HepG2 (cell line): ENCODE data around the gene PKD1L1. TPM values are rescaled to one million over a fixed set of nuclear protein-coding genes. Genes with fewer than 3 reads are reported as not detected.
A peak's percentile ranks its signal among the peaks of the same experiment; 100 is the strongest.

ENCODE experiments used
- ATAC-seq: fragments of 200-7000 bp; cut with Tn5 transposase; 3 replicates; pipeline ENCODE4 v1.9.1; 2020; ENCODE audit warnings: mild to moderate bottlenecking, moderate library complexity
- BruUV-seq: library from RNA; stranded (reverse); fragments of 400-500 nt; replicated peaks from 2 replicates; lab custom pipeline; 2021; lab: Mats Ljungman, UMichigan
- CTCF ChIA-PET: fragments of 300-600 bp; formaldehyde crosslinking; extraction: SDS; loops from one replicate; lab custom pipeline; 2021; ENCODE audit warnings: low total read pairs, inconsistent platforms, low intra/inter-chr PET ratio; lab: Yijun Ruan, JAX
- POLR2A ChIA-PET: fragments of 350-600 bp; sonication (Branson Sonifier 250); formaldehyde crosslinking; loops from one replicate; lab custom pipeline; 2020; ENCODE audit warnings: antibody characterized with exemption, inconsistent platforms; lab: Yijun Ruan, JAX
- DNase-seq: peaks from one replicate; pipeline ENCODE4 v3.0.0-alpha.2; 2015; ENCODE audit warnings: low spot score
- FAIRE-seq: peaks from 3 replicates; lab custom pipeline; 2011; peaks lifted over from hg19 to GRCh38; lab: Jason Lieb, UNC
- H2AFZ ChIP-seq: one replicate; pipeline ENCODE4 v1.6.1; 2011; ENCODE audit warnings: low read length, inconsistent platforms
- H3K27ac ChIP-seq: fragments of 300-600 bp; 3 replicates; pipeline ENCODE4 v1.8.0; 2011; ENCODE audit warnings: mixed run types, mild to moderate bottlenecking, mixed read lengths, low read length, inconsistent platforms; ENCODE audit not compliant: insufficient read depth; ENCODE audit errors: extremely low read length
- H3K27me3 ChIP-seq, 2 experiments: fragments of 200-600 bp in 1 of 2; 2 replicates in 1 of 2; 3 replicates in 1 of 2; pipeline versions ENCODE4 v1.6.0 to v1.8.0; 2011; ENCODE audit warnings: low read length in 2 of 2, mild to moderate bottlenecking in 2 of 2, moderate library complexity in 2 of 2, inconsistent platforms in 1 of 2; ENCODE audit not compliant: insufficient read depth in 2 of 2, control insufficient read depth in 1 of 2
- H3K36me3 ChIP-seq, 2 experiments: fragments of 200-600 bp in 1 of 2; replicated peaks in 1 of 2; 2 replicates in 1 of 2; 3 replicates in 1 of 2; pipeline versions ENCODE4 v1.5.1 to v1.8.0; 2011; ENCODE audit warnings: low read length in 2 of 2, inconsistent platforms in 1 of 2; ENCODE audit not compliant: insufficient read depth in 2 of 2, control insufficient read depth in 1 of 2
- H3K4me1 ChIP-seq: 2 replicates; pipeline ENCODE4 v1.5.1; 2012; ENCODE audit warnings: low read length, inconsistent platforms; ENCODE audit not compliant: insufficient read depth
- H3K4me2 ChIP-seq: 2 replicates; pipeline ENCODE4 v1.6.0; 2011; ENCODE audit warnings: low read depth, low read length, inconsistent platforms
- H3K4me3 ChIP-seq, 3 experiments: fragments of 200-600 bp in 1 of 3; sonication (generic), shearing (Covaris generic) in 1 of 3; replicated peaks in 1 of 3; 2 replicates each; pipeline ENCODE4 v1.5.1; 2011 to 2016; ENCODE audit warnings: low read length in 3 of 3, inconsistent platforms in 2 of 3, low read depth in 2 of 3, mild to moderate bottlenecking in 2 of 3, control low read depth in 1 of 3, mixed read lengths in 1 of 3; ENCODE audit not compliant: insufficient read depth in 1 of 3
- H3K79me2 ChIP-seq: one replicate; pipeline ENCODE4 v1.6.1; 2011; ENCODE audit warnings: low read length, inconsistent platforms; ENCODE audit not compliant: insufficient read depth
- H3K9ac ChIP-seq: 2 replicates; pipeline ENCODE4 v1.6.0; 2011; ENCODE audit warnings: mild to moderate bottlenecking, low read depth, low read length, inconsistent platforms; ENCODE audit not compliant: insufficient read depth
- H3K9me3 ChIP-seq: 2 replicates; pipeline ENCODE4 v1.5.1; 2012; ENCODE audit warnings: mild to moderate bottlenecking, low read length
- H4K20me1 ChIP-seq: 2 replicates; pipeline ENCODE4 v1.6.0; 2011; ENCODE audit warnings: inconsistent platforms, mild to moderate bottlenecking, low read length, moderate library complexity; ENCODE audit not compliant: insufficient read depth
- ERF ChIP-seq: IDR thresholded peaks from 2 replicates; pipeline ENCODE4 v1.6.1; 2018; ENCODE audit warnings: missing biosample characterization, missing genetic modification reagents
- HMGXB4 ChIP-seq, 2 experiments: sonication (generic) in 1 of 2; formaldehyde crosslinking in 1 of 2; IDR thresholded peaks; 2 replicates each; pipeline versions ENCODE4 v1.4.0 to v1.6.1; 2018 to 2020; ENCODE audit warnings: missing genetic modification reagents in 2 of 2, borderline replicate concordance in 1 of 2, low read depth in 1 of 2, mild to moderate bottlenecking in 1 of 2, missing biosample characterization in 1 of 2
- NPAS2 ChIP-seq: sonication (generic); formaldehyde crosslinking; IDR thresholded peaks from 2 replicates; pipeline ENCODE4 v1.8.0; 2022; ENCODE audit warnings: mild to moderate bottlenecking, missing genetic modification reagents, borderline replicate concordance
- RXRB ChIP-seq: IDR thresholded peaks from 2 replicates; pipeline ENCODE4 v1.6.1; 2016; ENCODE audit warnings: borderline replicate concordance, missing genetic modification reagents, missing compliant biosample characterization
- SMARCE1 ChIP-seq: fragments of 450-650 bp; IDR thresholded peaks from 2 replicates; pipeline ENCODE4 v1.6.1; 2017; ENCODE audit warnings: borderline replicate concordance
- TBX2 ChIP-seq: sonication (generic); formaldehyde crosslinking; IDR thresholded peaks from 2 replicates; pipeline ENCODE4 v1.5.0; 2020; ENCODE audit warnings: missing genetic modification reagents, mild to moderate bottlenecking, borderline replicate concordance
- ZFP36L1 ChIP-seq: sonication (generic); formaldehyde crosslinking; IDR thresholded peaks from 2 replicates; pipeline ENCODE4 v1.8.0; 2022; ENCODE audit warnings: mild to moderate bottlenecking, missing genetic modification reagents, moderate library complexity
- ZNF281 ChIP-seq: sonication (generic); formaldehyde crosslinking; IDR thresholded peaks from 2 replicates; pipeline ENCODE4 v1.4.0; 2020; ENCODE audit warnings: missing genetic modification reagents, borderline replicate concordance
- ZNF503 ChIP-seq: sonication (generic); formaldehyde crosslinking; IDR thresholded peaks from 2 replicates; pipeline ENCODE4 v1.4.0; 2020; ENCODE audit warnings: missing genetic modification reagents
- ZNF547 ChIP-seq: sonication (generic); formaldehyde crosslinking; IDR thresholded peaks from 2 replicates; pipeline ENCODE4 v1.5.1; 2020; ENCODE audit warnings: mild to moderate bottlenecking, missing genetic modification reagents
- WGBS: methylation state at CpG from one replicate; pipeline ENCODE4 v1.1.6; 2017; ENCODE audit warnings: low lambda C conversion rate; 5-methylcytosine and 5-hydroxymethylcytosine counted together
- in situ Hi-C: cut with HindIII; loops from 2 replicates; pipeline ENCODE4 v1.10.0; 2017; ENCODE audit warnings: low pct_unique_long_range_greater_than_20kb; ENCODE audit not compliant: extremely low pct_ligation_motif_present
- intact Hi-C: fragments of 100-400 bp; cut with micrococcal nuclease; formaldehyde crosslinking; loops from one replicate; pipeline ENCODE4 v1.10.0; 2022; ENCODE audit not compliant: unreplicated experiment
- polyA plus RNA-seq, 8 experiments: library from polyadenylated mRNA; depleted of rRNA in 3 of 8; stranded (reverse) in 7 of 8; unstranded in 1 of 8; fragments of >200 nt; fragmentation: Illumina TruSeq in 4 of 8; extraction: Trizol in 4 of 8; gene quantifications; 2 replicates each; pipeline versions ENCODE4 v1.2.1 to v1.2.3, GENCODE V29; 2011 to 2016; ENCODE audit warnings: low read depth in 4 of 8, missing spikeins in 1 of 8, mixed read lengths in 1 of 8; ENCODE audit not compliant: insufficient read depth in 1 of 8
- total RNA-seq, 5 experiments: library from RNA; depleted of rRNA; stranded (reverse); fragments of >200 nt; fragmentation: Illumina TruSeq; extraction: Trizol; gene quantifications; 2 replicates each; pipeline ENCODE4 v1.2.3, GENCODE V29; 2016; ENCODE audit warnings: low read depth in 1 of 5

PKD1L1 gene
- total and polyA plus RNA-seq, 2 of the 13 experiments (the other 11 are each of a cell fraction or from before 2014, with no cell fraction given), result 0.01 TPM; not detected in 1

GRCh38 chr7:47818796-47819606 lies 129.3 kb downstream of the PKD1L1 start:
- FAIRE-seq (peak; percentile 88), DNase-seq (peak; percentile 70), ATAC-seq (peak; percentile 83)
- BruUV-seq, result no TSS peak
- no peaks in the 10 kb centered on the region for H3K27me3 ChIP-seq
- in situ Hi-C loops (no loop called here), intact Hi-C loops (loop anchor here (1.0 to 10.0 kb wide), 7 partner anchors 27 to 553 kb away; partner anchors contain the start of gene TNS3)
- no peak overlapping the region for H2AFZ ChIP-seq
- no peak overlapping the region for H3K9ac ChIP-seq
- ChIA-PET CTCF (interaction anchor here (0.8 to 1.6 kb wide), 5 partner anchors 26 to 384 kb away, joined by 3 to 16 read pairs (median 3); no protein-coding TSS in a partner anchor), POLR2A (interaction anchor here (1.2 kb wide), 1 partner anchor 56 kb away, joined by 4 read pairs; no protein-coding TSS in a partner anchor)
- no peaks in the 10 kb centered on the region for H4K20me1 ChIP-seq
- H3K9me3 ChIP-seq, result no peaks in the 10 kb centered on the region
- no peaks in the 10 kb centered on the region for H3K36me3 ChIP-seq
- H3K4me2 ChIP-seq, result no peak overlapping the region
- no peaks in the 10 kb centered on the region for H3K79me2 ChIP-seq
- no peak overlapping the region for H3K27ac ChIP-seq
- H3K4me1 ChIP-seq, result peaks cover 20% of the 10 kb centered on the region
- H3K4me3 ChIP-seq, result no peak overlapping the region
- 62% methylated on average over 6 of the region's 6 CpGs for WGBS
- TF ChIP-seq HMGXB4 (CRISPR knock-in tag; IDR thresholded peaks at IDR 0.05; ENCODE audit: borderline replicate concordance in 1 of 2, low read depth in 1 of 2) (0 out of 4 replicates have a peak, but pooled peaks of 1 of the 2 experiments have one; percentile 26), ZNF281 (CRISPR knock-in tag) (no peak), NPAS2 (no peak), ZNF547 (CRISPR knock-in tag) (0 out of 2 replicates have a peak, but pooled peaks have one; percentile 31), RXRB (CRISPR knock-in tag) (peak; percentile 52; the same call in 1 of the 2 replicates), SMARCE1 (no peak), ERF (CRISPR knock-in tag) (0 out of 2 replicates have a peak, but pooled peaks have one; percentile 36), ZNF503 (CRISPR knock-in tag) (no peak), ZFP36L1 (CRISPR knock-in tag) (no peak), TBX2 (CRISPR knock-in tag) (no peak)
